Glutamatergic neuron (in vitro differentiated cells): ENCODE data around the gene GATD1. TPM values are rescaled to one million over a fixed set of nuclear protein-coding genes. Genes with fewer than 3 reads are reported as not detected.

Experiments
- DNase-seq: peaks from one replicate; pipeline ENCODE4 v3.0.0; 2022
- H3K27ac Mint-ChIP-seq: one replicate; pipeline ENCODE4 v1.8.0; 2020; ENCODE audit warnings: mild to moderate bottlenecking, mixed read lengths, inconsistent platforms; ENCODE audit not compliant: unreplicated experiment
- H3K27me3 Mint-ChIP-seq: one replicate; pipeline ENCODE4 v1.8.0; 2020; ENCODE audit warnings: mild to moderate bottlenecking, moderate library complexity, mixed read lengths, inconsistent platforms; ENCODE audit not compliant: unreplicated experiment
- H3K36me3 Mint-ChIP-seq: one replicate; pipeline ENCODE4 v1.8.0; 2020; ENCODE audit warnings: mild to moderate bottlenecking, mixed read lengths, inconsistent platforms; ENCODE audit not compliant: unreplicated experiment
- H3K4me1 Mint-ChIP-seq: one replicate; pipeline ENCODE4 v1.8.0; 2020; ENCODE audit warnings: mild to moderate bottlenecking, low read depth, mixed read lengths, inconsistent platforms; ENCODE audit not compliant: unreplicated experiment
- H3K4me3 Mint-ChIP-seq: one replicate; pipeline ENCODE4 v1.8.0; 2020; ENCODE audit warnings: mild to moderate bottlenecking, mixed read lengths, inconsistent platforms; ENCODE audit not compliant: unreplicated experiment
- H3K9me3 Mint-ChIP-seq: one replicate; pipeline ENCODE4 v1.8.0; 2020; ENCODE audit warnings: mild to moderate bottlenecking, moderate library complexity, mixed read lengths, inconsistent platforms; ENCODE audit not compliant: unreplicated experiment
- CTCF ChIP-seq: fragments of 200-600 bp; sonication (generic); IDR thresholded peaks from one replicate; pipeline ENCODE4 v1.5.0; 2021; ENCODE audit not compliant: partially characterized antibody, unreplicated experiment
- total RNA-seq: library from RNA; stranded (reverse); fragmentation: NEBNext Ultra II Directional; extraction: Animal tissue kit (Norgen Biotek cat#: 25700); gene quantifications from one replicate; pipeline ENCODE4 v1.2.1, GENCODE V29; 2021; ENCODE audit not compliant: unreplicated experiment

The GATD1 gene
- total RNA-seq, 1 donor from 2014 or later, result 67.5 TPM

GRCh38 chr11:721741-722345 lies 55.4 kb downstream of the GATD1 start:
- H3K4me1 Mint-ChIP-seq, result no peaks in the 10 kb centered on the region
- H3K4me3 Mint-ChIP-seq, result no peak overlapping the region
- no peaks in the 10 kb centered on the region for H3K36me3 Mint-ChIP-seq
- DNase-seq, result no peak
- no peak overlapping the region for H3K27ac Mint-ChIP-seq
- no peak for TF ChIP-seq CTCF
- peaks cover 2% of the 10 kb centered on the region for H3K9me3 Mint-ChIP-seq
- H3K27me3 Mint-ChIP-seq, result peaks cover 12% of the 10 kb centered on the region

GRCh38 chr11:721247-721740 lies 56.0 kb downstream of the GATD1 start:
- Mint-ChIP-seq H3K27me3 (peaks cover 12% of the 10 kb centered on the region), H3K4me1 (no peaks in the 10 kb centered on the region)
- no peak for DNase-seq

GRCh38 chr11:720642-721246 lies 56.5 kb downstream of the GATD1 start:
- H3K36me3 Mint-ChIP-seq, result no peaks in the 10 kb centered on the region
- DNase-seq, result peak; percentile 78
- no peak overlapping the region for H3K27ac Mint-ChIP-seq
- no peak for TF ChIP-seq CTCF
- H3K27me3 Mint-ChIP-seq, result peaks cover 12% of the 10 kb centered on the region
- no peaks in the 10 kb centered on the region for H3K4me1 Mint-ChIP-seq
- H3K9me3 Mint-ChIP-seq, result no peaks in the 10 kb centered on the region
- no peak overlapping the region for H3K4me3 Mint-ChIP-seq

More at GRCh38 chr11:721247-721740, 56.0 kb downstream of the GATD1 start:
- Mint-ChIP-seq H3K4me3 (no peak overlapping the region), H3K9me3 (no peaks in the 10 kb centered on the region), H3K27ac (no peak overlapping the region), H3K36me3 (no peaks in the 10 kb centered on the region)
- no peak for TF ChIP-seq CTCF

GRCh38 chr11:720017-720641 lies 57.2 kb downstream of the GATD1 start:
- H3K9me3 Mint-ChIP-seq, result no peaks in the 10 kb centered on the region
- no peaks in the 10 kb centered on the region for H3K4me1 Mint-ChIP-seq
- no peak overlapping the region for H3K4me3 Mint-ChIP-seq
- H3K27ac Mint-ChIP-seq, result no peak overlapping the region
- no peak for DNase-seq
- peaks cover 14% of the 10 kb centered on the region for H3K27me3 Mint-ChIP-seq
- peaks cover 3% of the 10 kb centered on the region for H3K36me3 Mint-ChIP-seq
- no peak for TF ChIP-seq CTCF
